Astrocyte of the spinal cord (primary cell): ENCODE data around the gene SHROOM3.
A peak's percentile ranks its signal among the peaks of the same experiment; 100 is the strongest.

ENCODE experiments used
- DNase-seq: peaks from one replicate; pipeline ENCODE4 v3.0.0; 2011; ENCODE audit warnings: low read depth, low spot score
- H3K4me3 ChIP-seq: 2 replicates; pipeline ENCODE4 v1.5.1; 2011; ENCODE audit warnings: low read depth, mild to moderate bottlenecking, low read length, moderate library complexity
- in situ Hi-C: cut with HindIII; loops from 2 replicates; pipeline ENCODE4 v1.10.0; 2017; ENCODE audit warnings: low sequenced_read_pairs
- TF ChIP-seq, protein P1 (sequence below): IDR thresholded peaks from 2 replicates; pipeline ENCODE4 v1.5.1; 2012; ENCODE audit warnings: low read depth, mild to moderate bottlenecking, low read length, inconsistent platforms

Gene SHROOM3

DNA sequence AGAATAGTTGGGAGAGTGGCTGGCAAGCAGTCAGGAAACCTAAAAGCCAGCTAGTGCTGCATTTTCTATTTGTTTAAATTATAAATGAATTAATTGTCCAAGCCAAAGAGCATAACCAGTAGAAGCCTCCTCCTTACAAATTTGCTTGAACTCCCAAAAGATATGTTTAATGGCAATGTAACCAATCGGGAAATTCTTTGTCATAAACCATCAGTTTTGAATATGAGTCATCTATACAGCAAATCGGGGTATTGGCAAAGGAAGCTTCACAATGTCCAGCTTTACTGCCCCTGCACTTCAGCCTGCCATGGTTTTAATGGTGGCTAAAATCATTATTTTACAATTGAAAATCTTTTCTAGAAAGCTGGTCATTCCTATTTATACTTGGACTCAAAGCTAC is 216.6 kb downstream of the SHROOM3 start:
- TF ChIP-seq, protein P1, sequence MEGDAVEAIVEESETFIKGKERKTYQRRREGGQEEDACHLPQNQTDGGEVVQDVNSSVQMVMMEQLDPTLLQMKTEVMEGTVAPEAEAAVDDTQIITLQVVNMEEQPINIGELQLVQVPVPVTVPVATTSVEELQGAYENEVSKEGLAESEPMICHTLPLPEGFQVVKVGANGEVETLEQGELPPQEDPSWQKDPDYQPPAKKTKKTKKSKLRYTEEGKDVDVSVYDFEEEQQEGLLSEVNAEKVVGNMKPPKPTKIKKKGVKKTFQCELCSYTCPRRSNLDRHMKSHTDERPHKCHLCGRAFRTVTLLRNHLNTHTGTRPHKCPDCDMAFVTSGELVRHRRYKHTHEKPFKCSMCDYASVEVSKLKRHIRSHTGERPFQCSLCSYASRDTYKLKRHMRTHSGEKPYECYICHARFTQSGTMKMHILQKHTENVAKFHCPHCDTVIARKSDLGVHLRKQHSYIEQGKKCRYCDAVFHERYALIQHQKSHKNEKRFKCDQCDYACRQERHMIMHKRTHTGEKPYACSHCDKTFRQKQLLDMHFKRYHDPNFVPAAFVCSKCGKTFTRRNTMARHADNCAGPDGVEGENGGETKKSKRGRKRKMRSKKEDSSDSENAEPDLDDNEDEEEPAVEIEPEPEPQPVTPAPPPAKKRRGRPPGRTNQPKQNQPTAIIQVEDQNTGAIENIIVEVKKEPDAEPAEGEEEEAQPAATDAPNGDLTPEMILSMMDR = no peak
- H3K4me3 ChIP-seq = no peak overlapping the region
- in situ Hi-C loops = no loop called here
- no peak for DNase-seq

DNA sequence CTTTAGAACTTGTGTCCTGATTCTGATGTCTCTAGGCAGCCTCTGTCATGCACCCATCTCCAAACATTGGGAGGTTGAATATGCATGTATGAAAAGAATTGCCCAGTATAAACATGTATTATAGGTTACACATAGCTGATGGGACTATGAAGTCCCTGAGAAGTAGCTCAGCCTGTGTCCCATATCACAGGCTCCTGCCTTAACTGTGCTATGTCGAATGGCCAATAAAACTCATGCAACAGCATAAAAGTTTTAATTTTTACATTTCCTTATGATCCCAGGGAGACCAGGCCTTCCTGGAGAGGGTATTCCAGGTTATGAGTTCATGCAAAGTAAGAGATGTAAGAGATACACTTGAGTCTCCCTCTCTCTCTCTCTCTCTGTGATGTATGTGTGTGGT is 217.4 kb downstream of the SHROOM3 start:
- no peak for DNase-seq
- in situ Hi-C loops = no loop called here

DNA sequence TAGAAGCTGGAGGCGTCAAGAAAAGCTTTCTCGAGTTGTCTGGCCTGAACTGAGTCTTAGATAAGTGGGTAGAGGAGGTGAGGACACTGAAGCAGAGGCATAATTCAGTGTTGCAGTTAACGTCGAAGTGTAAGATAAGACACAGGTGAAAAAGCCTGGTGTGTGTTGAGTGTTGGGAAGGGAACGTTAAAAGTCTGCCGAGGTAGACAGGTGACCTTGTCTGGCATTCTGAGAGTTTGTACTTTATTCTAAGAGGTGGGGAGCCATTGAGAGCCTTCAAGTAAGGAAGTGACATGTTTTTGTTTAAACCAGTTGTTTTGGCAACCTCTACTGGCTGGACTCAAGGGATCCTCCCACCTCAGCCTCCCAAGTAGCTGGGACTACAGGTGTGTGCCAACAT is 219.1 kb downstream of the SHROOM3 start:
- no peak for DNase-seq
- TF ChIP-seq, protein P1 = no peak
- H3K4me3 ChIP-seq = no peak overlapping the region

More for the DNA sequence above, 217.4 kb downstream of the SHROOM3 start:
- TF ChIP-seq, protein P1 = no peak
- no peak overlapping the region for H3K4me3 ChIP-seq

DNA sequence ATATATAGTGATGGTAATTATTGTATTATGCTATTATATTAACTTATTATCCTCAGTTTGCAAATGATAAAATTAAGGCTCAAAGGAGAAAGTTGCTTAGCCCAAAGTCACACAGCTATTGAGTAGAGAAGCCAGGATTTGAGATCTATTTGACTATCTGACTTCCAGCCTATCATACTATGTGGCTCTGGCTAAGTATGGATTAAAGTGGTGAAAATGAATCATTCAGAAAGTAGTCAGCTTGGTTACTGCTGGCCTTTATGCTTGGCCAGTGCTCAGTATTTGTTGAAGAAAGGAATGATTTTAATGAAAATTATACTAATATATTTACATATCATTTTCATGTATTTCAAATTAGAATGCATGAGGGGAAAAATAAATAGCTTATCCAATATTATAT is 219.8 kb downstream of the SHROOM3 start:
- H3K4me3 ChIP-seq = no peak overlapping the region
- TF ChIP-seq, protein P1 = no peak
- DNase-seq = peak; percentile 33
- in situ Hi-C loops = no loop called here

More for the DNA sequence above, 219.1 kb downstream of the SHROOM3 start:
- in situ Hi-C loops = no loop called here

DNA sequence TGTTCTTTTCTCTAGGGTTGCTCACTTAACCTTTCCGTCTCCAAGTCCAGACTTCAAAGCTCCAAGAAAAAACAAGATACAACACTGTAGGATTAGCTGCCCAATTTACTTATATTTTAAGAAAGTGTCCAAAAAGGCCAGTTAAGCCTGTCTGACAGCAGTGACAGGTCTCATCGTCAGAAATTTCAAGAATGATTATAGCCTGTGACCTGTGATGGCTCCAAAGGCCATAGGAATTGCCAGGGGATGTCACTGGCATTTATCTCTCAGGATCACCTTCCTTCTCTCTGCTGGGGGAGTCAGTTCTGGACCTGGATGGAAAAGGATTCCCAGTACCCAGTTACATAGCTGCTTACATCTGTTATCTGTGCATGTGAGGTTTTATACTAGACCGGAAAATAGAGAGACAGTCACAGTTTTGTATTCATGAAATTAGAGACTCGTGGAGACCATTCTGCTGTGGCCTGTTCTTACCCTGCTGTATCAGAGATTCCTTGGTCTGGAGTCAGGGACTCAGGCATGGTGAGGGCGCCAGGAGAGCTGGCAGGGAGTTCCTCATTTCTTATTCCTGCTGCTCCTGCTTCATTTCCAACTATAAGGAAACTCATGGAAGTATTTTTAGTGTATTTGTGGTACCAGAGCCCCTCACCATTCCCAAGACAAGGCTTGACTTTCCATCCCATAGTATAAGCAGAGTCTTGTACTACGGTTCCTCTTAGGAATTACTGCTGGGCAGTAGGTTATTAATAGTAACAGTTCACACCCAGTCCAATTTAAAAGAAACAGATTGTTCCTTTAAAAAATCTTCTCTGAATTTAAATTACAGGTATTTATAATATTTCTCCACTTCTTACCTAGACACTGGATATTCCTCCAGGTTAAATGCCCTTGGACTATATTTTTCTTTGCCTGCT is 220.8 kb downstream of the SHROOM3 start:
- in situ Hi-C loops = no loop called here
- H3K4me3 ChIP-seq = no peak overlapping the region
- TF ChIP-seq, protein P1 = no peak
- peak; percentile 12 for DNase-seq

DNA sequence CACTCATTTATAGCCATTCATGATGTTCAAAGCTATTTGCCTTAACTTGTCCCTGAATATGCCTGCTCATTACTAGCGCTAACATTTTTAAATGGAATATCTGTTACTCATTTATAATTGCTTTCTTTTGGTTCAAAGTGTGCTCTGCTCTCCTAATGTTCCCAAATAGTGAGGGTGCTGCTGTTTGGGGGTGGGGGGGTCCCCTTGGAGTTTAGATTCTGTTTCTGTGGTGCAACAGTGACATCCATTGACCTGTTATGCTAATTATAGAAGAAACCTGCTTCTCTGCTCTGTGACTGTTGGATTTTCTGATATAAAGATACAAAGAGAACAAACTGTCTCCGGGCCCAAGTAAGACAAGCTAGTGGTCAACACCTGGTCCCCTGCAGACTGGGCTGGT is 222.4 kb downstream of the SHROOM3 start:
- H3K4me3 ChIP-seq = no peak overlapping the region
- TF ChIP-seq, protein P1 = no peak
- DNase-seq = no peak
- in situ Hi-C loops = no loop called here
